Suprapubic skin (tissue), 3 donors: ENCODE results near the gene TEX14.

Experiments used
- POLR2A ChIP-seq, 2 donors: fragments of 450-650 bp; IDR thresholded peaks; one replicate each; pipeline ENCODE4 v1.6.1; 2017; ENCODE audit warnings: antibody characterized with exemption in 2 of 2, mild to moderate bottlenecking in 2 of 2, moderate library complexity in 2 of 2
- TF ChIP-seq, protein P1 (sequence below), 2 donors: fragments of 200-600 bp in 1 of 2; fragments of 450-650 bp in 1 of 2; sonication (generic) in 1 of 2; IDR thresholded peaks; one replicate each; pipeline ENCODE4 v1.5.1; 2016 to 2019; ENCODE audit warnings: antibody characterized with exemption in 2 of 2, mild to moderate bottlenecking in 1 of 2, moderate library complexity in 1 of 2

DNA sequence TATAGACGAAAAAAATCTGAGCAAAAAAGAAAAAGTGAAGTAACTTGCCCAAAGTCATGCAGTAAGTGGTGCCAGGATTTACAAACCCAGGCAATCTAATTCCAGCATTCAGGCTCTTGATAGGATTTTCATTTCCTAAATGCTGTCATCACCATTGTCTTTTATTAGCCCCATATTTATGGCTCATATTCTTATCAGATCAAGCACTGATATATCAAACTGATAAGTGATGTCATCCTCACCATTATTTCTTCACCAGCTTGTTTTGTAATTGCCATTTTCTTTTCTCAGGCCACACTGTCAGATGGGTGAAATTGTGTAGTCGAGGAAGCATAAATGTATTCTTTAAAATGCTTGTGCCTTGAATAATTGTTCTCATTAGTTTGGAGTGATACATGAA, 1.9 kb upstream of the TEX14 start:
- TF ChIP-seq, protein P1, sequence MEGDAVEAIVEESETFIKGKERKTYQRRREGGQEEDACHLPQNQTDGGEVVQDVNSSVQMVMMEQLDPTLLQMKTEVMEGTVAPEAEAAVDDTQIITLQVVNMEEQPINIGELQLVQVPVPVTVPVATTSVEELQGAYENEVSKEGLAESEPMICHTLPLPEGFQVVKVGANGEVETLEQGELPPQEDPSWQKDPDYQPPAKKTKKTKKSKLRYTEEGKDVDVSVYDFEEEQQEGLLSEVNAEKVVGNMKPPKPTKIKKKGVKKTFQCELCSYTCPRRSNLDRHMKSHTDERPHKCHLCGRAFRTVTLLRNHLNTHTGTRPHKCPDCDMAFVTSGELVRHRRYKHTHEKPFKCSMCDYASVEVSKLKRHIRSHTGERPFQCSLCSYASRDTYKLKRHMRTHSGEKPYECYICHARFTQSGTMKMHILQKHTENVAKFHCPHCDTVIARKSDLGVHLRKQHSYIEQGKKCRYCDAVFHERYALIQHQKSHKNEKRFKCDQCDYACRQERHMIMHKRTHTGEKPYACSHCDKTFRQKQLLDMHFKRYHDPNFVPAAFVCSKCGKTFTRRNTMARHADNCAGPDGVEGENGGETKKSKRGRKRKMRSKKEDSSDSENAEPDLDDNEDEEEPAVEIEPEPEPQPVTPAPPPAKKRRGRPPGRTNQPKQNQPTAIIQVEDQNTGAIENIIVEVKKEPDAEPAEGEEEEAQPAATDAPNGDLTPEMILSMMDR (IDR thresholded peaks at IDR 0.05), result no peak
- TF ChIP-seq POLR2A (IDR thresholded peaks at IDR 0.05), result no peak
